C4-2B (cell line): ENCODE data around the gene CYP1B1.

Experiments used
- ZFX ChIP-seq: fragments of 450-650 bp; IDR thresholded peaks from 2 replicates; pipeline ENCODE4 v1.6.1; 2017
- TF ChIP-seq, protein P1 (sequence below): fragments of 450-650 bp; conservative IDR thresholded peaks from 2 replicates; pipeline ENCODE4 v1.5.1; 2017; ENCODE audit warnings: mild to moderate bottlenecking

- TF ChIP-seq, protein P1, sequence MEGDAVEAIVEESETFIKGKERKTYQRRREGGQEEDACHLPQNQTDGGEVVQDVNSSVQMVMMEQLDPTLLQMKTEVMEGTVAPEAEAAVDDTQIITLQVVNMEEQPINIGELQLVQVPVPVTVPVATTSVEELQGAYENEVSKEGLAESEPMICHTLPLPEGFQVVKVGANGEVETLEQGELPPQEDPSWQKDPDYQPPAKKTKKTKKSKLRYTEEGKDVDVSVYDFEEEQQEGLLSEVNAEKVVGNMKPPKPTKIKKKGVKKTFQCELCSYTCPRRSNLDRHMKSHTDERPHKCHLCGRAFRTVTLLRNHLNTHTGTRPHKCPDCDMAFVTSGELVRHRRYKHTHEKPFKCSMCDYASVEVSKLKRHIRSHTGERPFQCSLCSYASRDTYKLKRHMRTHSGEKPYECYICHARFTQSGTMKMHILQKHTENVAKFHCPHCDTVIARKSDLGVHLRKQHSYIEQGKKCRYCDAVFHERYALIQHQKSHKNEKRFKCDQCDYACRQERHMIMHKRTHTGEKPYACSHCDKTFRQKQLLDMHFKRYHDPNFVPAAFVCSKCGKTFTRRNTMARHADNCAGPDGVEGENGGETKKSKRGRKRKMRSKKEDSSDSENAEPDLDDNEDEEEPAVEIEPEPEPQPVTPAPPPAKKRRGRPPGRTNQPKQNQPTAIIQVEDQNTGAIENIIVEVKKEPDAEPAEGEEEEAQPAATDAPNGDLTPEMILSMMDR, result no peak
- no peak for TF ChIP-seq ZFX
Measured at GRCh38 chr2:38104598-38104997, 28.6 kb upstream of the CYP1B1 start.
